Measurements from ENCODE around the gene MATCAP1.

MATCAP1 gene

GRCh38 chr16:67170949-67171649 lies 12.7 kb downstream of the MATCAP1 start:
- no peak for DNase-seq (ENCODE audit: low spot score)

DNA sequence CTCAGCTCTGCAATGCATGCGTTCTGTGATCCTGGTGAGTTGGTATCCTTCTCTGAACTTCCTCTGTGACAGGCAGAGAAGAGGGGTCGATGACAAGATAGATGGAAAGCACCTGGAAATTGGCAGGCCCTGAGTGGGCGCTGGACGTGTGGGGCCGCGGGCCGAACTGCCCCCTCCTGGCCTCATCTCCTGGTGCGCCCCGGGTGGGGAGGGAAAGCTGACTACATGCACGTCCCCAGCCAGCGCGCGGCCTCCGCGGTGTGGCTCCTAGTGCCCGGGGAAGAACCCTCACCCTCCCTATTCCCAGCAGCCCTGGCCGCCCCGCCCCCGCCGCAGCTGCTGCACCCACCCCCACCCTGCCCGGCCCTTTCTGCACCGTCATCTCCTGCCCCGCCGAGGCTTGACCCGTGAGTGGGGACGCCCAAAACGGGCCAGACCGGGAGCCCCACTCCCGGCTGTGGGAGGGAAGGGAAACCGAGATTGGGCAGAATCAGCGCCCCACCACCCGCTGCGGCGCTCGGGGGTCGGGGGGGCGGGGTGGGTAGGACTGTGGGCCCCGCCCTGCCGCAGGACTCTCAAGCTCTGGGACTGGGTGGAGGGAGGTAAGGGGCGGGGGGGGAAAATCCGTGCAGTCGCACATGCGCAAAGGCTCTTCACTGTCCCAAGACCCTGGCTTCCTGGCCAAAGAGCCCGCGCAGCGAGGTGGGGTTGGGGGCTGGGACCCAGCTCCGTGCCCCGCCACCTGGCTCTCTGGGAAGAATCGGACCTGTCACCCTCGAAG lies 13.4 kb downstream of the MATCAP1 start, which contains the start of gene NOL3:
NOL3 (plus strand) TSS at position 371 of the 781 bp plus-strand sequence.
- DNase-seq (ENCODE audit: low spot score): no peak

DNA sequence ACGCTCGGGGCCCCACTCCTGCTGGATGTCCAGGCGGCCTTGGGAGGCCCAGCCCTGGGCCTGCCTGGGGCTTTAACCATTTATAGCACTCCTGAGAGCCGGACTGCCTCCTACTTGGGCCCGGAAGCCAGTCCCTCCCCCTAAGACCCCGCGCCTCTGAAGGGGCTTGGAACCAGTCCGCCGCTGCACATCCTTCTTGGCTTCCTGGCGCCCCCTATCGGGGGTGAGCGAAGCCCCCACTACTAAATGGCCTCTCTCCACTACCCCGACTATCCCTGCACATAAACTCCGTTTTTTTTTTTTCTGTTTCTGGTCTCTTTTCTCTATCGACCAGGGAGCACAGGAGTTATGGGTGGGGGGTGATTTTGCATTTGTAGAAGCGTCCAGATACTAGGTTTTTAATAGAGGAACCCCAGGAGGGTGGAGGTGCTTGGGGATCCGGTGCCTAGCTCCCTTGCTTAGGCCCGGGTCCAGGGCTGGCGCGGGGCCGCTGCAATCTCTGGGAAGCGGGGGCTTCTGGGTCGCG lies 14.1 kb downstream of the MATCAP1 start:
- DNase-seq (ENCODE audit: low spot score): no peak

DNA sequence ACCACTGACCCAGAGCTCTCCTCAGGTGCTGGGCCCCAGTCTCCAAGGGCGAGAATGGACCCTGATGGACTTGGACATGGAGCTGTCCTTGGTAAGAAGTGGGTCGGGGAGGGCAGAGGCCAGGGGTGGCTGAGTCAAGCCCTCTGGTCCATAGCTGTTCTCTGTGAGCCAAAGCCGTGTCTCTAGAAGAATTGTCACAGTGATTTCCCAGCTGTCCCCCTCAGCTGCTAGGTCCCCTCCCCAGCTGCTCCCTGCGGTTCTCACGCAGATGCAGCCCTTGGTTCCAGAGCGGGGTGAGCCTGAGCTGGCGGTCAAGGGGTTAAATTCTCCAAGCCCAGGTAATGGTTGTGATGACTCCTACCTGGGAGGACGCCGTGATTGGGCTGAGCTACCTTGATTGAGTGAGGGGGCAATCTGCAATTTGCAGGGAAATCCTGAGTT lies 14.7 kb downstream of the MATCAP1 start:
- no peak for DNase-seq (ENCODE audit: low spot score)

- no peak for DNase-seq (ENCODE audit: low spot score)
These were observed 16.2 kb downstream of the MATCAP1 start for GRCh38 chr16:67167588-67167987.

DNA sequence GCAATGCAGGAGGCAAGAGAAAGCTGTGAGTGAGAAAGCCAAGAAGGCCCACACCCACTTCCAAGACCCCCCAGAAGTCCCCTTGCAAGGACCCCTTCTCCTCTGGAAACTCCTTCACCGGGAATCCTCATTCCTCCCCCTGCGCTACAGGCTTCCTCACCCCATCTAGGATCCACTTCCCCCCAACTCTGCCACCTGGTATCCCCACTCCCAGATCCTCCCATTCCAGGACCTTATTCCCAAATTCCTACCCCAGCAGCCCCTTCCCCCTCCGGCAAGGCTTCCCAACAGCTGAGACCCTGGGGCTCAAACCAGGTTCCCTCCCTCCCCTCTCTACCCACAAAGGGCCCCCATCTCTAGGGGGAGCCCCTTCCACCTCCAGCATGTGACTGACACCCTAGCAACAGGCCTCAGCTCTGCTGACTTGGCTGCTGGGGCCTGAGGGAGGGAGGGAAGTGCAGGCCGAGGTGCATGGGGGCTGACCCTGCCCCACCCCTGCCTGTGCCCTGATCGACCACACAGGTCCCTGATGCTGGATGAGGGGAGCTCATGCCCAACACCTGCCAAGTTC lies 17.1 kb downstream of the MATCAP1 start:
- DNase-seq (ENCODE audit: low spot score): no peak

- no peak for DNase-seq (ENCODE audit: low spot score)
These were observed 17.6 kb downstream of the MATCAP1 start for GRCh38 chr16:67166110-67166547.

- DNase-seq (ENCODE audit: low spot score): no peak
These were observed 18.4 kb downstream of the MATCAP1 start for GRCh38 chr16:67165121-67166078.

DNA sequence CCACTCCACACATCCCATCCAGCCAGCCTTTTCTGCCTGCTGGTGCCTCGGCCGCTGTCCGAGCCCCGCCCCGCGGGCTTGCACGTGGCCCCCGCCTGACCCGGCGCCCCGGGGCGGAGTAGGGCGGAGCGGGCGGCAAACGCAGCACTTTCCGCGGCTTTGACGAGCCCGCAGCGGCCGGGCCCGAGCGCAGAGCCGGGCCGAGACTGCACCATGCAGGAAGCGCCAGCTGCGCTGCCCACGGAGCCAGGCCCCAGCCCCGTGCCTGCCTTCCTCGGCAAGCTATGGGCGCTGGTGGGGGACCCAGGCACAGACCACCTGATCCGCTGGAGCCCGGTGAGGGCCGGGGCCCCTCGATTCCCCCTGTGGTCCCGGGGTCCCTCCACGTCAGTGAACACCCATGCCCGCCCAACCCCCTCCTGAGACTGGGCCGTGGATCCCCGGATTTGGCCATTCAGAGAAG lies 19.1 kb downstream of the MATCAP1 start, which contains the start of gene HSF4:
HSF4 (plus strand) TSS at position 147 of the 463 bp plus-strand sequence; CDS start at position 214, 67 bp downstream.
- DNase-seq (ENCODE audit: low spot score): no peak

DNA sequence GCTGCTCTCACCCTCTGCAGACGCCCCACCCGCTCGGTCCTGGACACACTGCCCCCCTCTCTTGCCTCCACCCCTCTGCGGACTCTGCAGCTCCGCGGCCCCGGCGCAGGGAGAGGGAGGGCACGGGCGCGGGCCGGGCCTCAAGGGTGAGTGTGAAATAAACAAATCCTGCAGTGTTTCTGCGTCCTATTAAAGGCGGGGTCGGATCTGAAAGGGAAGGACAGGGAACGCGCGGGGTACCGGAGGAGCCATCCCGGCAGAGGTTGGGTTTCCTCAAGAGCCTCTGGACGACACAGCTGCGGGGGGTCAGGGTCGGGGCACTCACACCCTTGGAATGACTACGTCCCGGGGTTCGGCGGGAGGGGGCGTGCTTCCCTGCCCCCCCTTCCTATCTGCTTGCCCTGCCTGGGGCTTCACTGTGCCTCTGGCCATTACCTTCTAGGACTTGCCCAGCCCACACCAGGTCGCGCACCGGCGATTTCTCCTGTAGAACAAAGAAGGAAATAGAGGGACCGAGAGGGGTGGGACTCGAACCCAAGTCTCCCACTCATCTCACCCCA lies 19.7 kb downstream of the MATCAP1 start:
- DNase-seq (ENCODE audit: low spot score): no peak

DNA sequence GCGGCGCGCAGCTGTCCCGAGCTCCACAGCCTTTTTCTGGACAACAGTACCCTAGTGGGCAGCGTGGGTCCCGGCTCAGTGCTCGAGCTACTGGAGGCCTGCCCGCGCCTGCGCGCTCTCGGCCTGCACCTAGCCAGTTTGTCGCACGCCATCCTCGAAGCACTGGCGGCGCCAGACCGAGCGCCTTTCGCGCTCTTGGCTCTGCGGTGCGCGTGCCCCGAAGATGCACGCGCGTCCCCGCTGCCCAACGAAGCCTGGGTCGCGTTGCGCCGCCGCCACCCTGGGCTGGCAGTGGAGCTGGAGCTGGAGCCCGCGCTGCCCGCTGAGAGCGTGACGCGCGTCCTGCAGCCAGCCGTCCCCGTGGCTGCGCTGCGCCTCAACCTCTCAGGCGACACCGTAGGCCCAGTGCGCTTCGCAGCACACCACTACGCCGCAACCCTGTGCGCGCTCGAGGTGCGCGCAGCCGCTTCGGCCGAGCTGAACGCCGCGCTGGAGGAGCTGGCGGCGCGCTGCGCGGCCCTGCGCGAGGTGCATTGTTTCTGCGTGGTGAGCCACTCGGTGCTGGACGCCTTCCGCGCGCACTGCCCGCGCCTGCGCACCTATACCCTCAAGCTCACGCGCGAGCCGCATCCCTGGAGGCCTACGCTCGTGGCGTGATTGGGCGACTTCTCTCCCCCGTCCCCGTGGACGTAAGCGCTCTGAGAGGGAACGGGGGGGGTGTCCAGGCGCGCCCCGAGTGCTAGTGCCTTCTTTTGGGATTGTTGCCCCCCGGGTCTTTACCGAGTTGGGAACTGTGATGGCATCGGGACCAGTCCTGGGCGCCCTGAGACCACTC lies 20.4 kb downstream of the MATCAP1 start:
- DNase-seq (ENCODE audit: low spot score): no peak

GRCh38 chr16:67162506-67163163 lies 21.1 kb downstream of the MATCAP1 start:
- no peak for DNase-seq (ENCODE audit: low spot score)

DNA sequence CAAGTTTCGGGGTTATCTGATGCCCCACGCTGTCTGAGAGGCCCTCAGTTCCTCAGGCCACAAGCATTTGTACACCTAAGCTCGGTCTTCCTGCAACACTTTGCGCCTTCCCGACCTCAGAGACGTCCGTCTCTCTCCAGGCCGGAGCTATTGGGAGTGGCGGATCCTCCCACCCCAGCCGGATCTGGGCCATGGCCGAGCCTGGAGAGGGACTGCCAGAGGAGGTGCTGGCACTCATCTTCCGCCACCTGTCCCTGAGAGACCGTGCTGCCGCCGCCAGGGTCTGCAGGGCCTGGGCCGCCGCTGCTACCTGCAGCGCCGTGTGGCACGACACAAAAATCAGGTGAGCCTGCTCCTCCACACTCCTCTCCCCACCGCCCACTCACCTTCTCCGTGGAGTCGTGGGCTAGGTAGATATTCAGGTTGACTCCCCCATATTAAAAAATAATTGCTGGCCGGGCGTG lies 22.1 kb downstream of the MATCAP1 start:
- no peak for DNase-seq (ENCODE audit: low spot score)

DNA sequence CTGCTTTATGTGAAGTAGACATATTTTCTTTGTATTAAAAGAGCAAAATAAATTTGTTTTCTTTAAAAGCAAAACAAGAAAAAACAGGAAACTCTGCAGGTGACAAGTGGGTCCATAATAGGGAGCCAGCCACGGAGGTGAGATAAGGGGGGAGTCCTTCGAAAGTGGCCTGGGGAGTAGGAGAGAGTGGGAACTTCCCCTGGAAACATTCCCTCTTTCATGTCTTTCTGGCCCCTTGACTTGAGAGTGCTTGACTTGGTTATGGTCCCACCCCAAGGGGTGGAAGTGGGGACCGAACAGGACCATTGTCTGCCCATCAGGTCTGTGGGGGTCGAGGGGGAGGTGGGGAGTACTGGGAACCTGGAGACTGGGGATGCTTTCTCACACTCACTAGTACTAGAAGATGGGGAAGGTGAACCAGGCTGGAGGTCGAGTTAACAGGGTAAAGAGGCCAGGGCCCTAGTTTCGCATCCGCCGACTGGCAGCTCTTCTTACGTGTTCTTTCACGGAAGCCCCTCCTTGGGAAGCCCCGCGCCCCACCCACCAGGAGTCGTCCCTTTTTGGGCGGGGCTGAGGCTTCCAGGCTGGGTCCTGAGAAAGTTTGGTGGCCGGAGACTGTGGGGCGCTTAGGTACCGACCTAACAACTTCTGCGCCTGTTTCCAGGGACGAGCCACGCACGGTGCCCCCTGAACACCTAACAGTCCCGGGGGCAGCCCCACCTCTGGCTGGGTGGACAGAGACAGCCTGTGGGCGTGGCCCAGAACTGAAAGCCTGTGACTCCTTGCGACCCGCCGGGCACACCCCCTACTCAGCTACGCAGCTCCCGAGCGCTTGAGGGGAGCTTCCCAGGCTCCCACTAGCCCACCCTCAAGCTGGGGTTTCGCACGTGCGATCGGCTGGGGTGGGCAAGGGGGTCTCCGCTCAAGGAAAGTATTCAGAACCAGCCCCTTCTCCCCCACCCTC lies 24.8 kb downstream of the MATCAP1 start:
- DNase-seq (ENCODE audit: low spot score): no peak

GRCh38 chr16:67157892-67158635 lies 25.7 kb downstream of the MATCAP1 start:
- no peak for DNase-seq (ENCODE audit: low spot score)

GRCh38 chr16:67157106-67157748 lies 26.5 kb downstream of the MATCAP1 start:
- DNase-seq (ENCODE audit: low spot score): no peak

Data from kidney capillary endothelial cell (primary cell).